ENCODE results near the gene HSBP1L1.

Gene HSBP1L1

GRCh38 chr18:79951545-79952455 is 12.6 kb upstream of the HSBP1L1 start, which contains the start of gene SLC66A2:
Gene SLC66A2, minus strand, starts transcription at chr18:79951653. Its CDS starts 727 bp downstream, at chr18:79950926.
- TF ChIP-seq CTCF (IDR thresholded peaks at IDR 0.05; ENCODE audit: insufficient read depth, low read length, poor library complexity, severe bottlenecking): peak; percentile 16
- TF ChIP-seq EZH2phosphoT487 (conservative IDR thresholded peaks at IDR 0.05; ENCODE audit: low read length): no peak
- Histone ChIP-seq H3K9me2 (replicated peaks; ENCODE audit: insufficient read depth, low read length) (no peaks in the 10 kb centered on the region), H2AFZ (ENCODE audit: low read depth, low read length, severe bottlenecking) (peak within 1 kb of the TSS; percentile 86), H3F3A (ENCODE audit: insufficient read depth) (0 out of 2 replicates have a peak, but pooled peaks cover 7% of the 10 kb centered on the region), H3K36me3 (ENCODE audit: low read length) (no peaks in the 10 kb centered on the region), H3K4me3 (ENCODE audit: insufficient read depth, low read length, poor library complexity, severe bottlenecking) (peak within 1 kb of the TSS; percentile 83), H3K4me2 (ENCODE audit: low read depth, low read length, poor library complexity, severe bottlenecking) (peak within 1 kb of the TSS; percentile 56), H4K20me1 (ENCODE audit: low read depth, low read length) (no peaks in the 10 kb centered on the region), H3K79me2 (ENCODE audit: insufficient read depth, low read length) (peaks cover 5% of the 10 kb centered on the region; the same call in 1 of the 2 replicates), H3K27ac (ENCODE audit: low read depth, low read length) (peak within 1 kb of the TSS; percentile 51; the same call in 1 of the 2 replicates), H3K9ac (ENCODE audit: low read length) (peak within 1 kb of the TSS; percentile 76), H3K27me3 (ENCODE audit: low read length) (no peaks in the 10 kb centered on the region), H3K9me3 (ENCODE audit: insufficient read depth, low read length) (no peaks in the 10 kb centered on the region)

GRCh38 chr18:79952456-79952995 is 11.9 kb upstream of the HSBP1L1 start:
- no peak overlapping the region for H3K4me2 ChIP-seq (ENCODE audit: low read depth, low read length, poor library complexity, severe bottlenecking)
- H3K27ac ChIP-seq (ENCODE audit: low read depth, low read length): no peak overlapping the region
- no peak for TF ChIP-seq EZH2phosphoT487 (conservative IDR thresholded peaks at IDR 0.05; ENCODE audit: low read length)
- no peak for TF ChIP-seq CTCF (IDR thresholded peaks at IDR 0.05; ENCODE audit: insufficient read depth, low read length, poor library complexity, severe bottlenecking)
- H3K79me2 ChIP-seq (ENCODE audit: insufficient read depth, low read length): peaks cover 5% of the 10 kb centered on the region; the same call in 1 of the 2 replicates
- no peak overlapping the region for H2AFZ ChIP-seq (ENCODE audit: low read depth, low read length, severe bottlenecking)
- no peaks in the 10 kb centered on the region for H3K36me3 ChIP-seq (ENCODE audit: low read length)
- no peaks in the 10 kb centered on the region for H3K9me2 ChIP-seq (replicated peaks; ENCODE audit: insufficient read depth, low read length)
- H3K9ac ChIP-seq (ENCODE audit: low read length): no peak overlapping the region
- no peak overlapping the region for H3K4me3 ChIP-seq (ENCODE audit: insufficient read depth, low read length, poor library complexity, severe bottlenecking)
- 0 out of 2 replicates have a peak, but pooled peaks cover 7% of the 10 kb centered on the region for H3F3A ChIP-seq (ENCODE audit: insufficient read depth)
- no peaks in the 10 kb centered on the region for H3K9me3 ChIP-seq (ENCODE audit: insufficient read depth, low read length)
- H4K20me1 ChIP-seq (ENCODE audit: low read depth, low read length): no peaks in the 10 kb centered on the region
- H3K27me3 ChIP-seq (ENCODE audit: low read length): no peaks in the 10 kb centered on the region

- Histone ChIP-seq H4K20me1 (ENCODE audit: low read depth, low read length) (no peaks in the 10 kb centered on the region), H3K79me2 (ENCODE audit: insufficient read depth, low read length) (peaks cover 5% of the 10 kb centered on the region; the same call in 1 of the 2 replicates), H3K9me3 (ENCODE audit: insufficient read depth, low read length) (no peaks in the 10 kb centered on the region), H3K9me2 (replicated peaks; ENCODE audit: insufficient read depth, low read length) (no peaks in the 10 kb centered on the region), H3K36me3 (ENCODE audit: low read length) (no peaks in the 10 kb centered on the region), H3K4me3 (ENCODE audit: insufficient read depth, low read length, poor library complexity, severe bottlenecking) (no peak overlapping the region), H3K9ac (ENCODE audit: low read length) (no peak overlapping the region), H3K27ac (ENCODE audit: low read depth, low read length) (no peak overlapping the region), H2AFZ (ENCODE audit: low read depth, low read length, severe bottlenecking) (no peak overlapping the region), H3K27me3 (ENCODE audit: low read length) (no peaks in the 10 kb centered on the region), H3F3A (ENCODE audit: insufficient read depth) (0 out of 2 replicates have a peak, but pooled peaks cover 7% of the 10 kb centered on the region), H3K4me2 (ENCODE audit: low read depth, low read length, poor library complexity, severe bottlenecking) (no peak overlapping the region)
- no peak for TF ChIP-seq CTCF (IDR thresholded peaks at IDR 0.05; ENCODE audit: insufficient read depth, low read length, poor library complexity, severe bottlenecking)
- no peak for TF ChIP-seq EZH2phosphoT487 (conservative IDR thresholded peaks at IDR 0.05; ENCODE audit: low read length)
Measured at GRCh38 chr18:79952996-79953559, 11.4 kb upstream of the HSBP1L1 start.

All from SU-DHL-6 (cell line).